ENCODE results near the gene GORASP1.

- no peak for TF ChIP-seq MAFK (IDR thresholded peaks at IDR 0.05; ENCODE audit: low read depth, low read length)
- no peak for TF ChIP-seq TAF1 (IDR thresholded peaks at IDR 0.05; ENCODE audit: low read depth, low read length)
- no peak for TF ChIP-seq SP2 (IDR thresholded peaks at IDR 0.05; ENCODE audit: low read length)
- TF ChIP-seq RNF2 (IDR thresholded peaks at IDR 0.05; ENCODE audit: borderline replicate concordance, low read depth, low read length, missing control alignments, poor library complexity, severe bottlenecking) = no peak
- TF ChIP-seq, protein P1, sequence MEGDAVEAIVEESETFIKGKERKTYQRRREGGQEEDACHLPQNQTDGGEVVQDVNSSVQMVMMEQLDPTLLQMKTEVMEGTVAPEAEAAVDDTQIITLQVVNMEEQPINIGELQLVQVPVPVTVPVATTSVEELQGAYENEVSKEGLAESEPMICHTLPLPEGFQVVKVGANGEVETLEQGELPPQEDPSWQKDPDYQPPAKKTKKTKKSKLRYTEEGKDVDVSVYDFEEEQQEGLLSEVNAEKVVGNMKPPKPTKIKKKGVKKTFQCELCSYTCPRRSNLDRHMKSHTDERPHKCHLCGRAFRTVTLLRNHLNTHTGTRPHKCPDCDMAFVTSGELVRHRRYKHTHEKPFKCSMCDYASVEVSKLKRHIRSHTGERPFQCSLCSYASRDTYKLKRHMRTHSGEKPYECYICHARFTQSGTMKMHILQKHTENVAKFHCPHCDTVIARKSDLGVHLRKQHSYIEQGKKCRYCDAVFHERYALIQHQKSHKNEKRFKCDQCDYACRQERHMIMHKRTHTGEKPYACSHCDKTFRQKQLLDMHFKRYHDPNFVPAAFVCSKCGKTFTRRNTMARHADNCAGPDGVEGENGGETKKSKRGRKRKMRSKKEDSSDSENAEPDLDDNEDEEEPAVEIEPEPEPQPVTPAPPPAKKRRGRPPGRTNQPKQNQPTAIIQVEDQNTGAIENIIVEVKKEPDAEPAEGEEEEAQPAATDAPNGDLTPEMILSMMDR (IDR thresholded peaks at IDR 0.05; ENCODE audit: control extremely low read depth in 1 of 3, insufficient read depth in 1 of 3, low read depth in 1 of 3, low read length in 3 of 3) = no peak
- no peak for TF ChIP-seq POLR2A (IDR thresholded peaks at IDR 0.05; ENCODE audit: control extremely low read depth in 1 of 2, low read depth in 2 of 2, low read length in 2 of 2)
- no peak for TF ChIP-seq MAX (IDR thresholded peaks at IDR 0.05)
- no peak for TF ChIP-seq USF2 (IDR thresholded peaks at IDR 0.05; ENCODE audit: low read length)
Observed at GRCh38 chr3:39109086-39109485, 1.7 kb upstream of the GORASP1 start.

Measured in H1 (cell line).